Measurements from ENCODE around the gene ZDHHC21.

The ZDHHC21 gene

GRCh38 chr9:14616188-14616982 lies 76.8 kb downstream of the ZDHHC21 start:
- no peak for FAIRE-seq
- peak; percentile 2 for DNase-seq (ENCODE audit: low spot score)

- DNase-seq (ENCODE audit: low spot score) (no peak), FAIRE-seq (no peak)
These were observed 84.7 kb downstream of the ZDHHC21 start for GRCh38 chr9:14608540-14608939.

GRCh38 chr9:14597171-14597799 lies 95.9 kb downstream of the ZDHHC21 start:
- DNase-seq (ENCODE audit: low spot score) (no peak), FAIRE-seq (no peak)

GRCh38 chr9:14593406-14593805 lies 99.8 kb downstream of the ZDHHC21 start:
- DNase-seq (ENCODE audit: low spot score) (no peak), FAIRE-seq (no peak)

GRCh38 chr9:14591411-14591810 lies 101.8 kb downstream of the ZDHHC21 start:
- FAIRE-seq (no peak), DNase-seq (ENCODE audit: low spot score) (no peak)

GRCh38 chr9:14585730-14586473 lies 107.3 kb downstream of the ZDHHC21 start:
- FAIRE-seq (no peak), DNase-seq (ENCODE audit: low spot score) (no peak)

- DNase-seq (ENCODE audit: low spot score) (no peak), FAIRE-seq (no peak)
These were observed 108.7 kb downstream of the ZDHHC21 start for GRCh38 chr9:14584571-14584970.

GRCh38 chr9:14578030-14578429 lies 115.2 kb downstream of the ZDHHC21 start:
- DNase-seq (ENCODE audit: low spot score) (no peak), FAIRE-seq (no peak)

- DNase-seq (ENCODE audit: low spot score) (no peak), FAIRE-seq (no peak)
These were observed 119.1 kb downstream of the ZDHHC21 start for GRCh38 chr9:14574173-14574572.

- no peak for DNase-seq (ENCODE audit: low spot score)
- FAIRE-seq: no peak
These were observed 119.9 kb downstream of the ZDHHC21 start for GRCh38 chr9:14573319-14573718.

GRCh38 chr9:14565352-14566016 lies 127.7 kb downstream of the ZDHHC21 start:
- DNase-seq (ENCODE audit: low spot score) (no peak), FAIRE-seq (no peak)

- FAIRE-seq (no peak), DNase-seq (ENCODE audit: low spot score) (no peak)
These were observed 129.2 kb downstream of the ZDHHC21 start for GRCh38 chr9:14563902-14564624.

GRCh38 chr9:14561929-14562405 lies 131.3 kb downstream of the ZDHHC21 start:
- DNase-seq (ENCODE audit: low spot score): peak; percentile 6
- no peak for FAIRE-seq

Measured in urothelium cell line (cell line).